ENCODE measurements around the gene ITPK1. TPM values are rescaled to one million over a fixed set of nuclear protein-coding genes. Genes with fewer than 3 reads are reported as not detected.

The ITPK1 gene
- total RNA-seq, 1 experiment from 2014 or later, result 66.2 TPM

- Histone ChIP-seq H2AFZ (ENCODE audit: low read length) (no peak overlapping the region), H3K9me2 (replicated peaks; ENCODE audit: low read length) (no peaks in the 10 kb centered on the region), H3K27me3 (ENCODE audit: low read length) (no peaks in the 10 kb centered on the region), H3K4me3 (ENCODE audit: low read length) (no peak overlapping the region), H3K27ac (ENCODE audit: low read length) (no peak overlapping the region), H3K79me2 (ENCODE audit: low read length) (0 out of 2 replicates have a peak, but pooled peaks cover 12% of the 10 kb centered on the region), H3K9me3 (ENCODE audit: low read length) (no peaks in the 10 kb centered on the region), H4K20me1 (ENCODE audit: low read length) (no peaks in the 10 kb centered on the region), H3F3A (ENCODE audit: low read length, unreplicated experiment) (no peaks in the 10 kb centered on the region), H3K4me2 (ENCODE audit: low read length) (no peak overlapping the region), H3K9ac (ENCODE audit: low read length) (no peak overlapping the region), H3K36me3 (ENCODE audit: low read depth, low read length) (no peaks in the 10 kb centered on the region), H3K4me1 (ENCODE audit: insufficient read depth, low read length) (peaks cover 15% of the 10 kb centered on the region)
- no peak for DNase-seq
- no peak for TF ChIP-seq EZH2 (IDR thresholded peaks at IDR 0.05; ENCODE audit: low read length, unreplicated experiment)
- no peak for TF ChIP-seq EZH2phosphoT487 (IDR thresholded peaks at IDR 0.05; ENCODE audit: borderline replicate concordance, low read length)
- no peak for TF ChIP-seq CTCF (conservative IDR thresholded peaks at IDR 0.05; ENCODE audit: low read depth, low read length)
- CTCF ChIA-PET, result no interaction called here
- no peak for ATAC-seq
- intact Hi-C loops (cut with micrococcal nuclease), result no loop called here
- POLR2A ChIA-PET (ENCODE audit: unreplicated experiment), result no interaction called here
- BruUV-seq (replicated peaks), result no TSS peak
These were observed 112.8 kb downstream of the ITPK1 start for GRCh38 chr14:93002851-93003298.

GRCh38 chr14:93002049-93002448 lies 113.7 kb downstream of the ITPK1 start:
- H3K9ac ChIP-seq (ENCODE audit: low read length), result no peak overlapping the region
- H3K9me2 ChIP-seq (replicated peaks; ENCODE audit: low read length), result no peaks in the 10 kb centered on the region
- H3K36me3 ChIP-seq (ENCODE audit: low read depth, low read length), result no peaks in the 10 kb centered on the region
- 0 out of 2 replicates have a peak, but pooled peaks cover 12% of the 10 kb centered on the region for H3K79me2 ChIP-seq (ENCODE audit: low read length)
- POLR2A ChIA-PET (ENCODE audit: unreplicated experiment), result no interaction called here
- TF ChIP-seq CTCF (conservative IDR thresholded peaks at IDR 0.05; ENCODE audit: low read depth, low read length), result no peak
- TF ChIP-seq EZH2phosphoT487 (IDR thresholded peaks at IDR 0.05; ENCODE audit: borderline replicate concordance, low read length), result no peak
- no peak for TF ChIP-seq EZH2 (IDR thresholded peaks at IDR 0.05; ENCODE audit: low read length, unreplicated experiment)
- DNase-seq, result no peak
- peaks cover 9% of the 10 kb centered on the region for H3K4me1 ChIP-seq (ENCODE audit: insufficient read depth, low read length)
- intact Hi-C loops (cut with micrococcal nuclease), result no loop called here
- H4K20me1 ChIP-seq (ENCODE audit: low read length), result no peaks in the 10 kb centered on the region
- no peak overlapping the region for H3K27ac ChIP-seq (ENCODE audit: low read length)
- H3K27me3 ChIP-seq (ENCODE audit: low read length), result no peaks in the 10 kb centered on the region
- H2AFZ ChIP-seq (ENCODE audit: low read length), result no peak overlapping the region
- no peaks in the 10 kb centered on the region for H3K9me3 ChIP-seq (ENCODE audit: low read length)
- BruUV-seq (replicated peaks), result no TSS peak
- no peaks in the 10 kb centered on the region for H3F3A ChIP-seq (ENCODE audit: low read length, unreplicated experiment)
- CTCF ChIA-PET, result no interaction called here
- no peak overlapping the region for H3K4me2 ChIP-seq (ENCODE audit: low read length)
- no peak for ATAC-seq
- no peak overlapping the region for H3K4me3 ChIP-seq (ENCODE audit: low read length)

GRCh38 chr14:92998946-92999345 lies 116.8 kb downstream of the ITPK1 start:
- Histone ChIP-seq H3K4me1 (ENCODE audit: insufficient read depth, low read length) (no peaks in the 10 kb centered on the region), H3K9me2 (replicated peaks; ENCODE audit: low read length) (no peaks in the 10 kb centered on the region), H3F3A (ENCODE audit: low read length, unreplicated experiment) (no peaks in the 10 kb centered on the region), H3K9ac (ENCODE audit: low read length) (no peak overlapping the region), H3K9me3 (ENCODE audit: low read length) (no peaks in the 10 kb centered on the region), H3K4me3 (ENCODE audit: low read length) (no peak overlapping the region), H4K20me1 (ENCODE audit: low read length) (no peaks in the 10 kb centered on the region), H3K27me3 (ENCODE audit: low read length) (no peaks in the 10 kb centered on the region), H3K4me2 (ENCODE audit: low read length) (no peak overlapping the region), H3K36me3 (ENCODE audit: low read depth, low read length) (no peaks in the 10 kb centered on the region), H3K27ac (ENCODE audit: low read length) (no peak overlapping the region), H3K79me2 (ENCODE audit: low read length) (no peaks in the 10 kb centered on the region), H2AFZ (ENCODE audit: low read length) (no peak overlapping the region)
- intact Hi-C loops (cut with micrococcal nuclease), result no loop called here
- ATAC-seq (no peak), DNase-seq (no peak)
- CTCF ChIA-PET, result no interaction called here
- BruUV-seq (replicated peaks), result no TSS peak
- POLR2A ChIA-PET (ENCODE audit: unreplicated experiment), result no interaction called here
- TF ChIP-seq EZH2phosphoT487 (IDR thresholded peaks at IDR 0.05; ENCODE audit: borderline replicate concordance, low read length) (no peak), EZH2 (IDR thresholded peaks at IDR 0.05; ENCODE audit: low read length, unreplicated experiment) (no peak), CTCF (conservative IDR thresholded peaks at IDR 0.05; ENCODE audit: low read depth, low read length) (no peak)

All from PC-3 (cell line).